Nephron (organoid): Measurements from ENCODE around the gene ATP2A1.
A peak's percentile ranks its signal among the peaks of the same experiment; 100 is the strongest.
"Not testable (repeated sequence)": the region's sequence is repeated elsewhere in the genome, so short reads cannot be mapped to it uniquely, and the experiment has no call there.

Source experiments
- H3K27ac Mint-ChIP-seq, 3 experiments: 2 replicates each; pipeline ENCODE4 v1.8.0; 2020; ENCODE audit warnings: mixed read lengths in 3 of 3, mild to moderate bottlenecking in 2 of 3, moderate library complexity in 1 of 3
- H3K27me3 Mint-ChIP-seq: 2 replicates; pipeline ENCODE4 v1.8.0; 2021; ENCODE audit warnings: low read depth, mild to moderate bottlenecking, moderate library complexity, mixed read lengths
- H3K36me3 Mint-ChIP-seq: 2 replicates; pipeline ENCODE4 v1.8.0; 2020; ENCODE audit warnings: low read depth, mixed read lengths
- H3K4me1 Mint-ChIP-seq: 2 replicates; pipeline ENCODE4 v1.8.0; 2020; ENCODE audit warnings: mixed read lengths
- H3K4me3 Mint-ChIP-seq, 3 experiments: 2 replicates each; pipeline ENCODE4 v1.8.0; 2020; ENCODE audit warnings: mild to moderate bottlenecking in 3 of 3, mixed read lengths in 3 of 3, moderate library complexity in 2 of 3
- H3K9me3 Mint-ChIP-seq: 2 replicates; pipeline ENCODE4 v1.8.0; 2020; ENCODE audit warnings: mixed read lengths
- TF ChIP-seq, protein P1 (sequence below), 3 experiments: fragments of 200-600 bp; sonication (generic); IDR thresholded peaks; one replicate each; pipeline ENCODE4 v1.5.0; 2021; ENCODE audit warnings: antibody characterized with exemption in 3 of 3; ENCODE audit not compliant: unreplicated experiment in 3 of 3

ATP2A1 gene

DNA sequence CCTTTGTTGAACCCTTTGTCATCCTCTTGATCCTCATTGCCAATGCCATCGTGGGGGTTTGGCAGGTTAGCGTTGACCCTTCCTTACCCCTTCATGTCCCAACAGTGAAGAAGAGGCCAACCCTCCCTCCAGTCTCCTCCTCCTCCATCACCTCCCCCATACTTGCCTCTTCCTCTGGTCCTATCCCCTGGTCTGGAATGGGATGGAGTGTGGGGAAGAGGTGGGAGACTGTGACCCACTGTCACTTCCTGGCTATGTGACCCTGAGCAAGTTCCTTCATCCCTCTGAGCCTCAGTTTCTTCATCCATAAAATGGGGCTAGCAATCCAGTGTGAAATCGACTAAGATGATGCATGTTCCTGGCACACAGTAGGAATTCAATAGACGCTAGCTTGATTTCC is 2.7 kb downstream of the ATP2A1 start:
- H3K36me3 Mint-ChIP-seq, result no peaks in the 10 kb centered on the region
- H3K4me3 Mint-ChIP-seq, result peak overlapping the region; percentile 89 to 91 (median 89)
- no peaks in the 10 kb centered on the region for H3K9me3 Mint-ChIP-seq
- peak overlapping the region; percentile 14 to 89 (median 59) for H3K27ac Mint-ChIP-seq
- H3K4me1 Mint-ChIP-seq, result peaks cover 57% of the 10 kb centered on the region
- TF ChIP-seq, protein P1, sequence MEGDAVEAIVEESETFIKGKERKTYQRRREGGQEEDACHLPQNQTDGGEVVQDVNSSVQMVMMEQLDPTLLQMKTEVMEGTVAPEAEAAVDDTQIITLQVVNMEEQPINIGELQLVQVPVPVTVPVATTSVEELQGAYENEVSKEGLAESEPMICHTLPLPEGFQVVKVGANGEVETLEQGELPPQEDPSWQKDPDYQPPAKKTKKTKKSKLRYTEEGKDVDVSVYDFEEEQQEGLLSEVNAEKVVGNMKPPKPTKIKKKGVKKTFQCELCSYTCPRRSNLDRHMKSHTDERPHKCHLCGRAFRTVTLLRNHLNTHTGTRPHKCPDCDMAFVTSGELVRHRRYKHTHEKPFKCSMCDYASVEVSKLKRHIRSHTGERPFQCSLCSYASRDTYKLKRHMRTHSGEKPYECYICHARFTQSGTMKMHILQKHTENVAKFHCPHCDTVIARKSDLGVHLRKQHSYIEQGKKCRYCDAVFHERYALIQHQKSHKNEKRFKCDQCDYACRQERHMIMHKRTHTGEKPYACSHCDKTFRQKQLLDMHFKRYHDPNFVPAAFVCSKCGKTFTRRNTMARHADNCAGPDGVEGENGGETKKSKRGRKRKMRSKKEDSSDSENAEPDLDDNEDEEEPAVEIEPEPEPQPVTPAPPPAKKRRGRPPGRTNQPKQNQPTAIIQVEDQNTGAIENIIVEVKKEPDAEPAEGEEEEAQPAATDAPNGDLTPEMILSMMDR (IDR thresholded peaks at IDR 0.05; ENCODE audit: unreplicated experiment in 3 of 3), result no peak
- H3K27me3 Mint-ChIP-seq, result no peaks in the 10 kb centered on the region

GRCh38 chr16:28881565-28881964 is 3.3 kb downstream of the ATP2A1 start:
- not testable (repeated sequence) for H3K36me3 Mint-ChIP-seq, H3K27me3 Mint-ChIP-seq, H3K9me3 Mint-ChIP-seq
- H3K4me1 Mint-ChIP-seq, result peaks cover 50% of the 10 kb centered on the region
- peak overlapping the region; percentile 89 to 91 (median 89) for H3K4me3 Mint-ChIP-seq
- peak overlapping the region in 1 of 3 experiments; percentile 25 for H3K27ac Mint-ChIP-seq

GRCh38 chr16:28882551-28883160 is 4.4 kb downstream of the ATP2A1 start:
- peaks cover 43% of the 10 kb centered on the region for H3K4me1 Mint-ChIP-seq
- no peaks in the 10 kb centered on the region for H3K9me3 Mint-ChIP-seq
- H3K36me3 Mint-ChIP-seq, result no peaks in the 10 kb centered on the region
- peak overlapping the region in 2 of 3 experiments; percentile 27 to 76 for H3K27ac Mint-ChIP-seq
- TF ChIP-seq, protein P1 (IDR thresholded peaks at IDR 0.05; ENCODE audit: unreplicated experiment in 3 of 3), result peak in 1 of 3 experiments; percentile 41
- H3K27me3 Mint-ChIP-seq, result no peaks in the 10 kb centered on the region
- H3K4me3 Mint-ChIP-seq, result peak overlapping the region; percentile 72 to 74 (median 74)

DNA sequence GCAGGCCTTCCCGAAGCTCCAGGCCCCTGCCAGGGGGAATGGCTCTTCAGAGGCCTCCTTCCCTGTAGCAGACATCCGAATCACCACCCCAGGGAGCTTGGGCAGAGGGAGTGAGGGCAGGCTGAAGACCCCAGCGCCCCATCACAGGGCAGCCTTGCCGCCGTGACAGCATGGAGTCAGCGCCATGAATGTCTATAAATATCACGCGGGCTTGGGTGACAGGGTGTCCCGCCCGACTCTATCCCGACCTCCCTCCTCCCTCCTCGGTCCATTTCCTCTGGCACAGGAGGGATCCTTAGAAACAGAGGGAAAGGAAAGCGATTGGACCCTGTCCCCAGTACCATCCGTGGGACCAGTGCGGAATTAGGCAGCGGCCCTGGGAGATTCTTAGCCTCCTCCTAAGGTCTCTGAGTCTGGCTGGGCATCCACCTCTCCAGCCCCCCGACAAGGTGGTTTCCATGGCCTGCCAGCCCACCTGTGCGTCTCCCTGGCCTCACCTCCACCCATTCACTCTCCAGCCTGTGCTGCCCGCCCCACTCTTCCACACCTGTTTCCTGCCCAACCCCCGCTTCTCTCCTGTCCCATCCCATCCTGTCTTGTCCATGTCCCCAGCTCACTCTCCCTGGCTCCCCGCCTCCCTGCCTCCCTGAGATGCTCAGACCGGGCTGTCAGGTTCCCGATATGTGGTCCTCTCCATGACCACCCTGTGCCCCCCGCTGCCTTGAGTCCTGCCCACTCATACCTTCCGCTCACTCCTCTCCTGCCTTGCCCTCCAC is 5.1 kb downstream of the ATP2A1 start:
- Mint-ChIP-seq H3K4me3 (peak overlapping the region; percentile 10 to 19 (median 13)), H3K9me3 (no peaks in the 10 kb centered on the region), H3K36me3 (no peaks in the 10 kb centered on the region), H3K27me3 (no peaks in the 10 kb centered on the region), H3K27ac (peak overlapping the region in 2 of 3 experiments; percentile 27 to 76), H3K4me1 (peaks cover 36% of the 10 kb centered on the region)
- TF ChIP-seq, protein P1 (IDR thresholded peaks at IDR 0.05; ENCODE audit: unreplicated experiment in 3 of 3), result no peak

DNA sequence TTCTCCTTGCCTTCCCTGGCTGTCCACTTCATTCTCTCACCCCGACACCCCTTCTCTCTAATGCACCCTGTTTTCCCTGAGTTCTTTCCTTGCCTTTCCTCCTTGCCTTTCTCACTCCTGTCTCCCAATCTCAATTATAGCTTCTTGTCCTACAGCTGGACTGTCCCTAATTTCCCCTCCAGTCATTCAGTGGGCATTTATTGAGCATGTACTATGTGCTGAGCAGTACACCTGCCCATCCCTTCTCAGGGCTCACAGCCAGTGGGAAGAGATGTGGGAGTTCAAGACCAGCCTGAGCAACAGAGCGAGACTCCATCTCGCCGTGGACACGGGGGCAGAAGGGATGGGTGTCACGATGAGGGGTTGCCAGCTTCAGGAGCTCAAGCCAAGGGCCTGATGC is 5.8 kb downstream of the ATP2A1 start:
- Mint-ChIP-seq H3K4me3 (peak overlapping the region; percentile 10 to 19 (median 13)), H3K9me3 (no peaks in the 10 kb centered on the region), H3K27me3 (no peaks in the 10 kb centered on the region), H3K4me1 (peaks cover 29% of the 10 kb centered on the region), H3K36me3 (no peaks in the 10 kb centered on the region), H3K27ac (peak overlapping the region in 2 of 3 experiments; percentile 27 to 76)
- TF ChIP-seq, protein P1 (IDR thresholded peaks at IDR 0.05; ENCODE audit: unreplicated experiment in 3 of 3), result no peak

DNA sequence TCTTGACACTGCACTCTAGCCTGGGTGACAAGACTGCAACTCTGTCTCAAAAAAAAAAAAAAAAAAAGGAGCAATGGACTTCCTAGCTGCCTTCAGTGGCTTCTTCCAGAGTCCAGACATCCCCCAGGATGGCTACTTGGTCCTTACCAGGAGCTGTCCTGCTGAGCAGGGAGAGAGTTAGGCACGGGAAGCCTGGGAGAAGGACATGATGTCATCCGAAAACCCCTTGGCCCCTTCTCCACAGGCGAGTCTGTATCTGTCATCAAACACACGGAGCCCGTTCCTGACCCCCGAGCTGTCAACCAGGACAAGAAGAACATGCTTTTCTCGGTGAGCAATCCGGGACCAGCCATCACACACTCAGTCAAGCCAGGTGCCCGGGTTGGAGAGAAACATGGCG is 8.7 kb downstream of the ATP2A1 start:
- H3K27ac Mint-ChIP-seq, result no peak overlapping the region

GRCh38 chr16:28890355-28890754 is 12.1 kb downstream of the ATP2A1 start:
- H3K4me1 Mint-ChIP-seq, H3K4me3 Mint-ChIP-seq, H3K9me3 Mint-ChIP-seq, H3K36me3 Mint-ChIP-seq, H3K27me3 Mint-ChIP-seq, H3K27ac Mint-ChIP-seq: not testable (repeated sequence)

More for the DNA sequence above, 8.7 kb downstream of the ATP2A1 start:
- no peak overlapping the region for H3K4me3 Mint-ChIP-seq
- H3K4me1 Mint-ChIP-seq, result peaks cover 13% of the 10 kb centered on the region
- H3K27me3 Mint-ChIP-seq, result no peaks in the 10 kb centered on the region
- TF ChIP-seq, protein P1 (IDR thresholded peaks at IDR 0.05; ENCODE audit: unreplicated experiment in 3 of 3), result no peak
- no peaks in the 10 kb centered on the region for H3K9me3 Mint-ChIP-seq
- H3K36me3 Mint-ChIP-seq, result no peaks in the 10 kb centered on the region
